ENCODE measurements around the gene GID8. TPM values are rescaled to one million over a fixed set of nuclear protein-coding genes. Genes with fewer than 3 reads are reported as not detected.
A peak's percentile ranks its signal among the peaks of the same experiment; 100 is the strongest.

GID8 gene
- total and polyA plus RNA-seq, 9 of the 15 experiments (the other 6 are each of a cell fraction or from before 2014, with no cell fraction given) = 7.5 to 31.6 (median 22.2) TPM

GRCh38 chr20:62965363-62965771, 27.4 kb downstream of the GID8 start:
- no peak overlapping the region for H3K27ac ChIP-seq (ENCODE audit: extremely low read depth, low read depth, low read length)
- peaks cover 0 to 48% of the 10 kb centered on the region in 2 experiments; a peak in 2 of 5 replicates for H3K4me1 ChIP-seq (replicated peaks in 1 of 2; ENCODE audit: control insufficient read depth in 2 of 2, insufficient read depth in 2 of 2, low read length in 2 of 2)
- H3K9ac ChIP-seq (ENCODE audit: insufficient read depth in 1 of 2, low read depth in 2 of 2, low read length in 2 of 2) = 0 out of 4 replicates have a peak overlapping the region, but pooled peaks of 1 of the 2 experiments have one; percentile 5
- peak in 2 of 4 experiments; percentile 48 to 51 for DNase-seq (ENCODE audit: extremely low read depth in 1 of 4, low spot score in 3 of 4)
- H4K20me1 ChIP-seq (replicated peaks; ENCODE audit: control insufficient read depth, insufficient read depth, low read length) = peaks cover 5% of the 10 kb centered on the region; the same call in 1 of the 2 replicates
- in situ Hi-C loops (cut with MboI) (no loop called here), intact Hi-C loops (cut with micrococcal nuclease) (no loop called here)
- peak; percentile 65 for ATAC-seq
- H2AFZ ChIP-seq (ENCODE audit: low read depth, low read length) = no peak overlapping the region
- TF ChIP-seq CTCF (IDR thresholded peaks at IDR 0.05 in 2 of 3, conservative IDR thresholded peaks at IDR 0.05 in 1 of 3; ENCODE audit: insufficient read depth in 2 of 3, low read depth in 1 of 3, low read length in 3 of 3) (0 out of 6 replicates have a peak, but pooled peaks of 1 of the 3 experiments have one; percentile 14), CSDE1 (IDR thresholded peaks at IDR 0.05) (no peak)
- no peaks in the 10 kb centered on the region for H3K79me2 ChIP-seq (ENCODE audit: control insufficient read depth, insufficient read depth, low read length)
- 4% methylated on average over 17 of the region's 19 CpGs for WGBS (ENCODE audit: insufficient coverage, low coverage, missing lambda C conversion rate)
- CTCF ChIA-PET (ENCODE audit: low intra/inter-chr PET ratio) = no interaction called here
- no TSS peak for BruUV-seq (replicated peaks)
- POLR2A ChIA-PET = interaction anchor here (0.8 to 1.2 kb wide), 3 partner anchors 8 to 38 kb away, joined by 4 to 6 read pairs (median 5); no protein-coding TSS in a partner anchor
- no peak overlapping the region for H3K4me3 ChIP-seq
- FAIRE-seq = no peak
- no peaks in the 10 kb centered on the region for H3K9me3 ChIP-seq (replicated peaks; ENCODE audit: control insufficient read depth, insufficient read depth, low read depth, low read length)
- H3K36me3 ChIP-seq (ENCODE audit: control insufficient read depth, insufficient read depth, low read length) = no peaks in the 10 kb centered on the region
- no peaks in the 10 kb centered on the region for H3K9me1 ChIP-seq (ENCODE audit: control insufficient read depth, insufficient read depth, low read length)
- peaks cover 64 to 98% of the 10 kb centered on the region in 2 experiments for H3K27me3 ChIP-seq (ENCODE audit: control insufficient read depth in 2 of 2, insufficient read depth in 2 of 2, low read length in 2 of 2)
- H3K4me2 ChIP-seq (ENCODE audit: insufficient read depth, low read length) = no peak overlapping the region
